ENCODE data around the gene TNFRSF6B. TPM values are rescaled to one million over a fixed set of nuclear protein-coding genes. Genes with fewer than 3 reads are reported as not detected.

The TNFRSF6B gene
- total RNA-seq, 2 experiments from 2014 or later, result 1.0 to 6.6 TPM

GRCh38 chr20:63697868-63698545 is 1.6 kb downstream of the TNFRSF6B start:
- no peak for TF ChIP-seq CTCF (conservative IDR thresholded peaks at IDR 0.05; ENCODE audit: low read length)
- no peak for TF ChIP-seq EZH2phosphoT487 (IDR thresholded peaks at IDR 0.05; ENCODE audit: borderline replicate concordance, low read depth, low read length)
- Histone ChIP-seq H3K4me3 (ENCODE audit: low read depth, low read length, poor library complexity, severe bottlenecking) (no peak overlapping the region), H3K36me3 (ENCODE audit: insufficient read depth, low read length) (peaks cover 35% of the 10 kb centered on the region), H3K27ac (ENCODE audit: low read depth, low read length, poor library complexity, severe bottlenecking) (no peak overlapping the region), H3K9me3 (ENCODE audit: low read length) (no peaks in the 10 kb centered on the region), H3K4me2 (ENCODE audit: low read length) (no peak overlapping the region), H4K20me1 (ENCODE audit: insufficient read depth, low read length) (no peaks in the 10 kb centered on the region), H3K9me2 (ENCODE audit: insufficient read depth, low read length) (no peaks in the 10 kb centered on the region), H3K4me1 (ENCODE audit: insufficient read depth, low read length, poor library complexity, severe bottlenecking) (peaks cover 9% of the 10 kb centered on the region), H2AFZ (ENCODE audit: low read length) (no peak overlapping the region), H3K79me2 (ENCODE audit: insufficient read depth, low read depth, low read length) (no peaks in the 10 kb centered on the region)
- intact Hi-C loops (cut with micrococcal nuclease; ENCODE audit: unreplicated experiment), result no loop called here
- BruUV-seq (replicated peaks), result no TSS peak
- ChIA-PET CTCF (ENCODE audit: unreplicated experiment) (no interaction called here), POLR2A (no interaction called here)
- no peak for DNase-seq (ENCODE audit: low spot score)

- intact Hi-C loops (cut with micrococcal nuclease; ENCODE audit: unreplicated experiment), result no loop called here
- no peak overlapping the region for H3K4me3 ChIP-seq (ENCODE audit: low read depth, low read length, poor library complexity, severe bottlenecking)
- no peak overlapping the region for H2AFZ ChIP-seq (ENCODE audit: low read length)
- peaks cover 9% of the 10 kb centered on the region for H3K4me1 ChIP-seq (ENCODE audit: insufficient read depth, low read length, poor library complexity, severe bottlenecking)
- POLR2A ChIA-PET, result no interaction called here
- CTCF ChIA-PET (ENCODE audit: unreplicated experiment), result no interaction called here
- H3K27ac ChIP-seq (ENCODE audit: low read depth, low read length, poor library complexity, severe bottlenecking), result no peak overlapping the region
- peaks cover 39% of the 10 kb centered on the region for H3K36me3 ChIP-seq (ENCODE audit: insufficient read depth, low read length)
- no peaks in the 10 kb centered on the region for H3K9me2 ChIP-seq (ENCODE audit: insufficient read depth, low read length)
- TF ChIP-seq CTCF (conservative IDR thresholded peaks at IDR 0.05; ENCODE audit: low read length) (no peak), EZH2phosphoT487 (IDR thresholded peaks at IDR 0.05; ENCODE audit: borderline replicate concordance, low read depth, low read length) (no peak)
- no peaks in the 10 kb centered on the region for H4K20me1 ChIP-seq (ENCODE audit: insufficient read depth, low read length)
- no peaks in the 10 kb centered on the region for H3K9me3 ChIP-seq (ENCODE audit: low read length)
- BruUV-seq (replicated peaks), result no TSS peak
- DNase-seq (ENCODE audit: low spot score), result no peak
- no peaks in the 10 kb centered on the region for H3K79me2 ChIP-seq (ENCODE audit: insufficient read depth, low read depth, low read length)
- H3K4me2 ChIP-seq (ENCODE audit: low read length), result no peak overlapping the region
Measured at GRCh38 chr20:63698739-63699465, 2.5 kb downstream of the TNFRSF6B start.

Data from OCI-LY7 (cell line).